Prostate gland (tissue), 2 donors: ENCODE results near the gene MED12L.

Experiments
- CTCF ChIP-seq, 4 experiments: fragments of 200-600 bp in 2 of 4; fragments of 450-650 bp in 2 of 4; sonication (generic) in 2 of 4; IDR thresholded peaks; 1 replicate in 3 of 4; 2 replicates in 1 of 4; pipeline ENCODE4 v1.5.1; 2016 to 2019; ENCODE audit warnings: antibody characterized with exemption in 4 of 4, mild to moderate bottlenecking in 2 of 4, moderate library complexity in 2 of 4
- POLR2A ChIP-seq: fragments of 450-650 bp; IDR thresholded peaks from one replicate; pipeline ENCODE4 v1.6.1; 2016; ENCODE audit warnings: antibody characterized with exemption, mild to moderate bottlenecking

- TF ChIP-seq CTCF (IDR thresholded peaks at IDR 0.05): no peak
- no peak for TF ChIP-seq POLR2A
Observed at GRCh38 chr3:151477591-151478334, 392.3 kb downstream of the MED12L start.
